K562 (cell line): ENCODE results near the gene MICOS13. TPM values are rescaled to one million over a fixed set of nuclear protein-coding genes. Genes with fewer than 3 reads are reported as not detected.

ENCODE experiments used
- COPS2 ChIP-seq: fragments of 450-650 bp; conservative IDR thresholded peaks from 2 replicates; pipeline ENCODE4 v1.6.1; 2016; ENCODE audit warnings: mild to moderate bottlenecking, moderate library complexity
- ELF4 ChIP-seq: fragments of 450-650 bp; formaldehyde crosslinking; IDR thresholded peaks from 2 replicates; pipeline ENCODE4 v1.4.0; 2022; ENCODE audit warnings: missing genetic modification characterization
- HOMEZ ChIP-seq: fragments of 250-450 bp; sonication (Bioruptor Pico); IDR thresholded peaks from 2 replicates; pipeline ENCODE4 v1.4.0; 2020; ENCODE audit warnings: mild to moderate bottlenecking, moderate library complexity
- IRF2 ChIP-seq: sonication (generic); formaldehyde crosslinking; IDR thresholded peaks from 2 replicates; pipeline ENCODE4 v1.8.1; 2022; ENCODE audit warnings: mild to moderate bottlenecking, missing genetic modification reagents
- JUNB ChIP-seq: fragments of 450-650 bp; formaldehyde crosslinking; conservative IDR thresholded peaks from 2 replicates; pipeline ENCODE4 v1.4.0; 2020; ENCODE audit warnings: mild to moderate bottlenecking
- KAT2B ChIP-seq: IDR thresholded peaks from one replicate; pipeline ENCODE4 v1.6.1; 2012; ENCODE audit warnings: low read depth, mild to moderate bottlenecking, control low read depth, inconsistent platforms, low read length, moderate library complexity
- MAFK ChIP-seq: IDR thresholded peaks from 2 replicates; pipeline ENCODE4 v1.6.1; 2011; ENCODE audit warnings: low read length, improper control_type of control experiment
- POLR2A ChIP-seq: fragments of 450-650 bp; conservative IDR thresholded peaks from 2 replicates; pipeline ENCODE4 v1.6.1; 2016
- POLR2AphosphoS2 ChIP-seq: IDR thresholded peaks from 2 replicates; pipeline ENCODE4 v1.6.1; 2012; ENCODE audit warnings: low read length, improper control_type of control experiment
- POLR2AphosphoS5 ChIP-seq: IDR thresholded peaks from 2 replicates; pipeline ENCODE4 v1.6.1; 2011; ENCODE audit warnings: mild to moderate bottlenecking, low read depth, low read length, moderate library complexity; ENCODE audit not compliant: control insufficient read depth, insufficient read depth
- POLR2H ChIP-seq: IDR thresholded peaks from 2 replicates; pipeline ENCODE4 v1.6.1; 2016; ENCODE audit warnings: missing genetic modification characterization, low read depth, mild to moderate bottlenecking, control low read depth, missing compliant biosample characterization, moderate library complexity
- RB1 ChIP-seq: fragments of 450-650 bp; IDR thresholded peaks from 2 replicates; pipeline ENCODE4 v1.6.1; 2017; ENCODE audit warnings: low read depth, mild to moderate bottlenecking
- SUPT5H ChIP-seq: fragments of 450-650 bp; IDR thresholded peaks from 2 replicates; pipeline ENCODE4 v1.6.1; 2016
- ZBTB12 ChIP-seq: fragments of 250-450 bp; sonication (Bioruptor Pico); IDR thresholded peaks from 2 replicates; pipeline ENCODE4 v1.4.0; 2020
- ZNF224 ChIP-seq: sonication (generic); formaldehyde crosslinking; IDR thresholded peaks from 2 replicates; pipeline ENCODE4 v1.8.0; 2022; ENCODE audit warnings: mild to moderate bottlenecking, missing genetic modification reagents
- ZNF586 ChIP-seq: fragments of 450-650 bp; formaldehyde crosslinking; conservative IDR thresholded peaks from 2 replicates; pipeline ENCODE4 v1.4.0; 2020; ENCODE audit warnings: mild to moderate bottlenecking, moderate library complexity
- polyA plus RNA-seq, 8 experiments: library from polyadenylated mRNA; depleted of rRNA in 4 of 8; stranded (reverse) in 5 of 8; unstranded in 3 of 8; fragments of >200 nt; fragmentation: Nextera tagmentation in 2 of 8; fragmentation: Illumina TruSeq in 1 of 8; extraction: Ambion mirVana in 2 of 8; extraction: Trizol in 1 of 8; gene quantifications; 2 replicates each; pipeline versions ENCODE4 v1.2.1 to v1.2.3, GENCODE V29; 2011 to 2014; ENCODE audit warnings: inconsistent platforms in 1 of 8, missing spikeins in 1 of 8
- total RNA-seq, 7 experiments: library from RNA; depleted of rRNA in 6 of 7; stranded (reverse); fragments of >200 nt in 6 of 7; fragmentation: Illumina TruSeq in 2 of 7; extraction: Trizol in 2 of 7; gene quantifications; 2 replicates each; pipeline versions ENCODE4 v1.2.1 to v1.2.3, GENCODE V29; 2011 to 2021; ENCODE audit warnings: low replicate concordance in 1 of 7
- TF ChIP-seq, protein P1 (sequence below), 2 experiments: fragments of 150-350 bp in 1 of 2; IDR thresholded peaks; 2 replicates each; pipeline ENCODE4 v1.6.1; 2012 to 2016; ENCODE audit warnings: low read depth in 2 of 2, low read length in 2 of 2, mild to moderate bottlenecking in 1 of 2, moderate library complexity in 1 of 2
- TF ChIP-seq, protein P2 (sequence below): fragments of 200-800 bp; sonication (Bioruptor generic); IDR thresholded peaks from 2 replicates; pipeline ENCODE4 v1.6.1; 2017; ENCODE audit warnings: missing genetic modification characterization, missing compliant biosample characterization

MICOS13 gene
- total and polyA plus RNA-seq, 9 of the 15 experiments (the other 6 are each of a cell fraction or from before 2014, with no cell fraction given) = 15.5 to 220 (median 49.4) TPM

DNA sequence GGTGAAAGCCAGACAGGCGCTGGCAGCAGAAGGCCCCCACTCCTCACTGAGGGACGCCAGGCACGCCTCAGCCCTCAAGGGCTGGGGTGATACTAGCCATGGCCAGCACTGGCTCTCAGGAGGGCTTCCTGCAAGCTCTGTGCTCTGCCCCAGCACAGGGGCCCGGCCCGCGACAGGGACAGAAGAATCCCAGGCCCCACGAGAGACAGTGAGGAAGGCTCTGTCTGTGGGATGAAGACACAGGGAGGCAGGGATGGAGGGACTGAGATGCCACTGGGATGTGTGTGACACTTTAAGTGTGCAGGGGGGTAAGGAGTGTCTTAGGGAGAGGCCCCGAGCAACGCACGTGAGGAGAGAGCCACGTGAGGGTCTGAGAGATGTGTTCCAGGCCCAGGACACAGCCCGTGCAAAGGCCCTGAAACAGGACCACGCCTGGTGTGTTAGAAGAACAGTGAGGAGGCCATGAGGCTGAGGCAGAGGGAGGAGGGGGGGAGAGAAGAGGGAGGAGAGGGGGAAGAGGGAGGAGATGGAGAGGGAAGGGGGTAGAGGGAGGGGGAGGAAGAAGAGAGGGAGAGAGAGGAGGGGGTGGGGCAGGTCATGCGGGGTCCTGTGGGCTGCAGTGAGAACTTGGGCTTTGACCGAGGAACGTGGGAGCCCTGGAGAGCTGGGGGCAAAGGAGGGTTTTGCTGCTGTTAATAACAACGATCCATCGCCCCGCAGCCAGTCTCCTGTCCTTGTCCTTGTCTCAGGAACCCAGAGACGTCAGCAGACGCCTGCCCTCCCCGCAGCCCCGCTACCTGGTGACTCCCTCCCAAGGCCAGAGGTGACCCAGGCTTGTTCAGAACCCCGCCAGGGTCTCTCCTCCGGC lies 16.9 kb upstream of the MICOS13 start (continued):
- TF ChIP-seq, protein P1, sequence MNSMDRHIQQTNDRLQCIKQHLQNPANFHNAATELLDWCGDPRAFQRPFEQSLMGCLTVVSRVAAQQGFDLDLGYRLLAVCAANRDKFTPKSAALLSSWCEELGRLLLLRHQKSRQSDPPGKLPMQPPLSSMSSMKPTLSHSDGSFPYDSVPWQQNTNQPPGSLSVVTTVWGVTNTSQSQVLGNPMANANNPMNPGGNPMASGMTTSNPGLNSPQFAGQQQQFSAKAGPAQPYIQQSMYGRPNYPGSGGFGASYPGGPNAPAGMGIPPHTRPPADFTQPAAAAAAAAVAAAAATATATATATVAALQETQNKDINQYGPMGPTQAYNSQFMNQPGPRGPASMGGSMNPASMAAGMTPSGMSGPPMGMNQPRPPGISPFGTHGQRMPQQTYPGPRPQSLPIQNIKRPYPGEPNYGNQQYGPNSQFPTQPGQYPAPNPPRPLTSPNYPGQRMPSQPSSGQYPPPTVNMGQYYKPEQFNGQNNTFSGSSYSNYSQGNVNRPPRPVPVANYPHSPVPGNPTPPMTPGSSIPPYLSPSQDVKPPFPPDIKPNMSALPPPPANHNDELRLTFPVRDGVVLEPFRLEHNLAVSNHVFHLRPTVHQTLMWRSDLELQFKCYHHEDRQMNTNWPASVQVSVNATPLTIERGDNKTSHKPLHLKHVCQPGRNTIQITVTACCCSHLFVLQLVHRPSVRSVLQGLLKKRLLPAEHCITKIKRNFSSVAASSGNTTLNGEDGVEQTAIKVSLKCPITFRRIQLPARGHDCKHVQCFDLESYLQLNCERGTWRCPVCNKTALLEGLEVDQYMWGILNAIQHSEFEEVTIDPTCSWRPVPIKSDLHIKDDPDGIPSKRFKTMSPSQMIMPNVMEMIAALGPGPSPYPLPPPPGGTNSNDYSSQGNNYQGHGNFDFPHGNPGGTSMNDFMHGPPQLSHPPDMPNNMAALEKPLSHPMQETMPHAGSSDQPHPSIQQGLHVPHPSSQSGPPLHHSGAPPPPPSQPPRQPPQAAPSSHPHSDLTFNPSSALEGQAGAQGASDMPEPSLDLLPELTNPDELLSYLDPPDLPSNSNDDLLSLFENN (IDR thresholded peaks at IDR 0.05; ENCODE audit: low read depth in 2 of 2, low read length in 2 of 2) = no peak
- TF ChIP-seq KAT2B = no peak
- TF ChIP-seq ZBTB12 = no peak
- no peak for TF ChIP-seq JUNB (CRISPR knock-in tag)
- TF ChIP-seq, protein P2, sequence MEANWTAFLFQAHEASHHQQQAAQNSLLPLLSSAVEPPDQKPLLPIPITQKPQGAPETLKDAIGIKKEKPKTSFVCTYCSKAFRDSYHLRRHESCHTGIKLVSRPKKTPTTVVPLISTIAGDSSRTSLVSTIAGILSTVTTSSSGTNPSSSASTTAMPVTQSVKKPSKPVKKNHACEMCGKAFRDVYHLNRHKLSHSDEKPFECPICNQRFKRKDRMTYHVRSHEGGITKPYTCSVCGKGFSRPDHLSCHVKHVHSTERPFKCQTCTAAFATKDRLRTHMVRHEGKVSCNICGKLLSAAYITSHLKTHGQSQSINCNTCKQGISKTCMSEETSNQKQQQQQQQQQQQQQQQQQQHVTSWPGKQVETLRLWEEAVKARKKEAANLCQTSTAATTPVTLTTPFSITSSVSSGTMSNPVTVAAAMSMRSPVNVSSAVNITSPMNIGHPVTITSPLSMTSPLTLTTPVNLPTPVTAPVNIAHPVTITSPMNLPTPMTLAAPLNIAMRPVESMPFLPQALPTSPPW = 0 out of 2 replicates have a peak, but pooled peaks have one; percentile 18
- TF ChIP-seq RB1 = no peak
- TF ChIP-seq POLR2A = peak; percentile 52
- TF ChIP-seq ZNF586 (CRISPR knock-in tag) = no peak
- TF ChIP-seq POLR2H (tag) = no peak
- TF ChIP-seq POLR2AphosphoS5 = 0 out of 2 replicates have a peak, but pooled peaks have one; percentile 33
- TF ChIP-seq ELF4 (CRISPR knock-in tag) = no peak
- no peak for TF ChIP-seq COPS2
- no peak for TF ChIP-seq IRF2 (CRISPR knock-in tag)
- no peak for TF ChIP-seq MAFK
- TF ChIP-seq SUPT5H = peak; percentile 52
- no peak for TF ChIP-seq HOMEZ (CRISPR knock-in tag)
- TF ChIP-seq ZNF224 (CRISPR knock-in tag) = no peak
- TF ChIP-seq POLR2AphosphoS2 = 0 out of 2 replicates have a peak, but pooled peaks have one; percentile 35
